HG02588 (cell line): ENCODE measurements around the gene FYCO1.
A peak's percentile ranks its signal among the peaks of the same experiment; 100 is the strongest.

Source experiments
- ATAC-seq: cut with Tn5 transposase; IDR thresholded peaks from one replicate; pipeline ENCODE4 v1.9.1; 2021; ENCODE audit warnings: mild to moderate bottlenecking, moderate library complexity; ENCODE audit not compliant: unreplicated experiment

Gene FYCO1

DNA sequence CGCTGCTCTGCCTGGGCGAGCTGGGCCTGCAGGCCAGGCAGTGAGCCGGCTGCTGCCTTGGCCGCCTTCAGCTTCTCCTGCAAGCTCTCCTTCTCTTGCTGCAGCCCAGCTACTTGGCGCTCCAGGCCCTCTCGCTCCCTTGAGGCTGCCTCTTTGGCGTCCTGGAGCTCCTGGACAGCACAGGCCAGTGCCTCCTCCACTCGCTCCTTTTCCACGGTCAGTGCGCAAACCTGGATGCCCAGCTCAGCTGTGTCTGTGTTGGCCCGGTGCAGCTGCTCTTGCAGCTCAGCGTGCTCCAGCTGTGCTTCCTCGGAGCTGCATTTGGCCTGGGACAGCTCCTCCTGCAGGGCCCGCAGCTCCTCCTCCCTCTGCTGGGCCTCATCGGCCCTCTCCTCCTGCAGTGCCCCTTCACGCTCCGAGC is 29.2 kb downstream of the FYCO1 start:
- no peak for ATAC-seq

DNA sequence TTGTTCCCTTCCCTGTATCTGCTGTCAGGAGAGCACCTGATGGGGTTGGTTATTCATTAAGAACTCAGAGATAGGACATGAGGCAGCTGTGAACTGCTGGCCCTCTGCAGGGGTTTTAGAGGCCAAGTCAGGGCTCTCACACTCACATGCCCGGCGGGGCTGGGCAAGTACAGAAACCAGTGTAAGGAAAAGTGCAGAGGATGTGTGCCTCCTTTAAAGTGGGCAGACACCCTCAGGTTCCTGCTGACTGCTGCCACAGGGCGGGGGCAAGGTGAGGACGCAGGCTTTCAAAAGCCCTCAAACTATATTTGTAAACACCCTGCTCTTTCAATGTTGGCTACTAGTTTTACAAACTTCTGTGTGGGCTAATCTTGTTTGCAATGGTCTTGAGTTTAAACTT is 30.0 kb downstream of the FYCO1 start:
- ATAC-seq, result no peak

DNA sequence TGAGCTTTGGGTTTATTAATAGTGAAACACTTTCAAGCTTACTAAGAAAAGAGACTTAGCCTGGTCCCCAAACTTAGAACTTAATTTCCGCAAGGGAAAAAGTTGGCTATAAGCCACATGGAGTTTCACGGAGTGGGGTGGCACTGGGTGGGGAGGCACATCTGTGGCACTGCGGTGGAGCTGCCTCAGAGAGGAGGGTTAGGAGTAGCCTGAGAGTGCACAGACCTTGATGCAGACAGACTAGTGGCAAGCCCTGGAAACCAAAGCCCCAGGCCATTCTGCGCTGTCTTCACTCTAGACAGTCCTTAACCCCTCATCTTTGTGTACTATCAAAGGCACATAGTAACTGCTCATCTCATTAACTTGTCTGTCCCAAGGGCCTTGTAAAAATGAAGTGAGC is 30.4 kb downstream of the FYCO1 start:
- no peak for ATAC-seq

DNA sequence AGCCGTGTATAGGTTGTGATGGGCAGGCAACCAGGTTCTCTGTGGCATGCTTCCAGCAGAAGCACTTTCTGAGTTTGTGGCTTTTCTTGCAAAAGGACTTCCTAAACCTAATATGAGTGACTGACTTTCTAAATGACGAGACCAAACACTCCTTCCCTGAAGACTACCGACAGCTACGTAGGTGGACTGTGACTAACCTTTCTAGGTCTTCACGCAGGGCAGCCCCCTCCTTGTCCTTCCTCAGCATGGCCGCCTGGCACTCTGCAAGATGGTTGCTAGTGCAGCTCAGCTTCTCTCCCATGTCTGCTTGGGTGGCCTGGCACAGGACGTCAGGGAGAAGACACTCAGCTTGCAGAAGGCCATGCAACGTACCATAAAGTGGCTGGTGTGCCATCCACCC is 31.5 kb downstream of the FYCO1 start:
- ATAC-seq, result peak; percentile 46

DNA sequence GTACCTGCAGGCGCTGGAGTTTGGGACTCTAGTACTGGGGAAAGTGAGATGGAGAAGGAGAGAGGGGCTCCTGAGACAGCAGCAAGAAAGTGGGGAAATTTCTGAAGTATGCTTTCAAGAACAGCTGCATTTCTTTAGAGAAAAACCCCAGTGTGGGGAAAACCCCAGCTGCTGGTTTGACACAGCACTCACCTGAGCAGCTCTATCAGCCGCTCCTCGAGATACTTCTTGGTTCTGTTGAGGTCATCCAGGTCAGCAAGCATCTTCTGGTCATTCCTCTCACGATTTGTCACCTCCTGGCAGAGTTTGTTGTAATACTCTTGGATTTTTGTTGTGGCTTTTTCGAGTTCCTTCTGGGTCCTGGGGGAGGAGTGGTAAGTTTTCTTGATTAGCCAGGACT is 33.6 kb downstream of the FYCO1 start:
- ATAC-seq, result peak; percentile 62

DNA sequence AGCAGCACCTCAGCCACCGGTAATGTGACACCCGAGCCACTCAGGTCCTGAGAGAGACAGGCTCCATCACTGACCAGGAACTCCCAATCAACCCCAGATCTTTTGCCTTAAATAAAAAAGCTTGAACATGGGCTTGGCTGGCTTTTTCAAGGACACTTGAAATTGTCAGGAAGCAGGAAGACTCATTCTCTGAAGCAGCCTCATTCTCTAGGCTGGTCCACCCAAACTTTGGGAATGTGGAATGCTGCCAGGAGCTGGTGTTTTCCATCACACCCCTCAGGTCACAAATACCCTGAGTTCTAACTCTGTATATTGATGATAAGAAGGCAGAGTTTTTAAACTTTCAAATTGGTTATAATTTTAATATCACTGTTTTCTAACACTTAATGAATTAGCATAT is 35.3 kb downstream of the FYCO1 start:
- no peak for ATAC-seq

DNA sequence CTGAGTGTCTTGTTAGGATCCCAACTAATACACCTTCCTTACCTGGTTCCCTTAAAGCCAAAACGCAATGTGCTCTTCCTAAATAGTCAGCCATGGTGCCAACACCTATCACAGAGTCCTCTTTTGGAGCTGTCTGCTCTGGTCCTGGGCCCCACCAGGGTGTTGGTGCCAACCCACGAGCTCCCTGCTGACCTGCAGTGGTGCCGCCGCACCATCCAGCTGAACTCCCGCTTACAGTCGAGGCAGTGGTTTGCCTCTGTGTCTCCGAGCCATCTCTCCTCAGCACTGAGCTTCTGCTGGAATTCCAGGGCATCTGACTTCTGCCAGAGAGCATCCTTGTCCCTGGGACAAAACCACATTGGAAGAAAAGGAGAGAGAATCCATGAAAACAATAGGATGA is 36.4 kb downstream of the FYCO1 start:
- no peak for ATAC-seq

DNA sequence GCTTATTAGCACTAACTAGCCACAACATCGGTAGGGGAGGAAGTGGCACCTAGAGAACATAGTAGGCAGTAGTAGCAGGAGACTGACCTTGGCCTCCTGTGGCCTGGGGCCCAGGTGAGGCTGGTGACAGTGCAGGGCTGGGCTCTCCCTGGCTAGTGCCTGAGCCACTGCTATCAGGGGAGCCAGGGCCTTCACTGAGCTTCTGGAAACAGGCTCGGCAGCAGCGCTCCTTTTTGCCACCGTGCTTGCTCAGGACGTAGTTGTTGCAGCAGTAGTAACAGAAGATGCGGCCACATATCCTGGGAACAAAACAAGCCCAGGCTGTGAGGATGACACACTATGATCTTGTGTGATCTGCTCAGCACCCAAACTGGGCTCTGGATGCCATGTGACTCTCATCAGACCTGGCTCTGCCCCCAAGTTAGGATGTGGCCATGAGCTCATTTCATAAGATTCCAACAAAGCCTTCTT is 37.3 kb downstream of the FYCO1 start:
- no peak for ATAC-seq

DNA sequence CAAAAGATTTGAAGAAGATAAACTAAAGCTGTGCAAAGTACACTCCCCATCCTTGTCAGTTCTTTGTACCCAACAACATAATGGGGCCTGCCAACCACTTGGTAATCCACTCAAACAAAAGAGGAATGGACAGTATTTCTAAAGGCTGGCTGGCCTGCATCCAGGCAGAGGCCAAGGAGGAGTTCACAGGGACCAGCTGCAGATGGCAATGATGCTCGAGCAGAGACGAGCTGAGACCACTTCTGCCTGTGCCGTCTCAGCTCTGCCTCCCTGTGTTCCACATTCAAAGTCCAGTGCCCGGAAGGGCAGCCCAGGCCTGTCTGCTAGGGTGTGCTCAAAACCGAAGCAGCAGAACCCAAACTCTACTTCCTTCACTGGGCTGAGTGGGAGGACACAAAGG is 38.0 kb downstream of the FYCO1 start:
- ATAC-seq, result no peak

DNA sequence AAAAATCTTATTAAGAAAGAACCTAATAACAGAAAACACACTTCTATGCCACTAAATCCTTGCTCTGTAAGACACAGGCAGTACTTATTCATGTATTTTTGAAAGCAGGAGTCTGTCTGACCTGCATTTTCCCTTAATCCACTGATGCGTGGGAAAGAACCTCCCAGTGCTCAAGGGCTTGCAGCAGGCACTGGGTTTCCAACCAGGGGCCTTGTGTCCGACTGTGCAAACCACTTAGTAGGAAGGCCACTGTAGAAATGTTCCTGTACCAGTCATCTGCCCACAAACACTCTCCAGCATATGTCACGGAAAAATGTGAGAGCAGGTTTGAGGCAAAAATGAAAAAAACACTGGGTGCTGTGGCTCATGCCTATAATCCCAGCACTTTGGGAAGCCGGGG is 39.9 kb downstream of the FYCO1 start:
- no peak for ATAC-seq

DNA sequence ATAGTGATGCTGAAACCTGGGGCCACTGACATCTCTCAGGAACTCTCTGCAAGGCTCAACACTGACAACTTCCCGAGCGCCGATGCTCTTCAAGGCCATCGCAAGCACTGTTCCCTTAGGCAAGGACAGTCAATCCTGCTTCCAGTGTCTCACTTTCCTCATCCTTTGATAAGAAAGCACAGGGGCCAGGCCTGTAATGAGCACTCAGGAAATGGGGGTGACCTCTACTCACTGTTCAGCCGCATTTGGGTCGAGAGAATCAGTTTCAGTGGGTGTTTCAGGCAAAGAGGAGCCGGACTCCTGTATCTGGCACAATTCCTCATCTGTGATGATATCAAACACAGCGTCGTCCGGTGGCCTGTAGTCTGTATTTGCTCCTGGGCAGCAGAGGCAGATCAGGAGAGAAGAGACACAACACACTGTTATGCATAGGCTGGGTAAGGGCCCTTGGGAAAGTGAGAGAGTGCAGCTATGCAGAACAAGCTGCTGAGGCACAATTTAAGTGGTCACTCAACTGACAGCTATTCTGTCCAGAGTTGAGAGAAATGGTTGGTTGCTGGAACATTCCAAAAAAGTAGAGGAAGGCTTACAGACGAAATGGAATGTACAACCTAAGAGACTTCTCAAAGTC is 40.5 kb downstream of the FYCO1 start:
- no peak for ATAC-seq

DNA sequence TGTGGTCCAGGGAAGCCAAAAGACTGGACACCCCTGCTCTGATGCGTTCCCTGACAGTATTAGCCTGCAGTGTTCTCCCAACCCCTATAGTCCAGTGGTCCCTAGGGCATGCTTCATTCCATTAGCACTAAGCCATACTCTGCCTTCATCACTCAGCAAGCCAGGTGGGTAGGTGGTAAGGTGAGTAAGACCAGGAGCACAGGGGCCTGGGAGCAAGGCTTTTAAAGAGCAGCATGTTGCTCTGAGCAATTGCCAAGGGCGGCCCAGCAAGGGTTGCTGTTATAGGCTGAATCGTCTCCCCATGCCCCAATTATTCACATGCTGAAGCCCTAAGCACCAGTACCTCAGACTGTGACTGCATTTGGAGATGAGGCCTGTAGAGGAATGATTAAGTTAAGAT is 41.3 kb downstream of the FYCO1 start:
- no peak for ATAC-seq

DNA sequence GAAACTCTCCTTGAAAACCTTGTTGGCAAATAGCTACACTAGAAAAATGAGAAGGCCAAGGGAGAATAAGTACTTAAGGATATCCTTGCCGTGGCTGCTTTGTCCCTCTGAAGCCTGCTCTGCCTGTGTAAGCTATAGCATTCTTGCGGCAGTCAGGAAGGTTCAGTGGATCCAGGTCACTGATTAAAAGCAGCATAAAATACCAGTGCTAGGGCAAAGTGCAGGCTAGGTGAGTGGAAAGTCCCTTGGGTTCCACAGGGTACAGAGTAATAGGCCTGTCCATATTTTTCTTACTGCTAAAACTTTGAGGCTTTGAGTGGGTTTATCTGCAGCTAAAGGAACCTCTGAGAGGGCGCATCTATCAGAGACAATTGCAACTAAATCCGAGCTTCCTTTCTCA is 42.1 kb downstream of the FYCO1 start:
- ATAC-seq, result no peak

DNA sequence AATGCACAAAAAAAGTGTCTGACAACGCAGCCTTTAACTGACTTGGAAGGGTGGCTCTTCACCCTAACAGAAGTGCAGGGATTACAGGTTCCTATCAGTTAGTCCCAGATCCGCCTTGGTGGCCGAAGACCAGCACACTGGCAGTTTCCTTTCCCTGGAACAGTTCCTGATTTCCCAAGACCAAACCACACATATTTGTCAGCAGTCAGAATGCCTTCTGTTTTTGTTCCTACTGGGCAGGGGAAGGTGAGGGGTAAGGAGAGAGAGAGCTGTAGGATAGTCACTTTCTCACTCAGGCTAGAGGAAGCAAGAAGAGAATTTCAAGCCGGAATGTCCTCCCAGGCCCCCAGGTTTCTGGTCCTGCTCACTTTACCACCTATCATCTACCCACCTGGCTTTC is 43.2 kb downstream of the FYCO1 start:
- ATAC-seq, result no peak

DNA sequence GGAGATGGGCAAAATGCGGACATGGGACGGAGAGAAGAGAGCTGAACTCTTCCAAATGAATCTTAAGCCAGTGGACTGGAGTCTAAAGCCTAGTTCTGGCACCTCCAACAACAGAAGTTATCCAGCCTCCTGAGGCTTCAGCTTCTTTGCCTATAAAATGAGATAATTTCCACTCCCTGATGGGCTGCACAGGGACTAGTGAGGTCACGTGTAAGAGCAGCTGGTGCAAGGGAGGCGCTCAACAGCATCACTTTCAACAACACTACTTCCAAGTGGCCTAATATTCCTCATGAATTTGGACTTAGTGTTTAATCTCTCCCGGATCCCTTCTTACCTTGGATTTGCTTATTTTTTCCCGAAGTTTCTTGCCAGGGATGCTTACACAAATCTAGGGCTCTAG is 43.7 kb downstream of the FYCO1 start:
- no peak for ATAC-seq

DNA sequence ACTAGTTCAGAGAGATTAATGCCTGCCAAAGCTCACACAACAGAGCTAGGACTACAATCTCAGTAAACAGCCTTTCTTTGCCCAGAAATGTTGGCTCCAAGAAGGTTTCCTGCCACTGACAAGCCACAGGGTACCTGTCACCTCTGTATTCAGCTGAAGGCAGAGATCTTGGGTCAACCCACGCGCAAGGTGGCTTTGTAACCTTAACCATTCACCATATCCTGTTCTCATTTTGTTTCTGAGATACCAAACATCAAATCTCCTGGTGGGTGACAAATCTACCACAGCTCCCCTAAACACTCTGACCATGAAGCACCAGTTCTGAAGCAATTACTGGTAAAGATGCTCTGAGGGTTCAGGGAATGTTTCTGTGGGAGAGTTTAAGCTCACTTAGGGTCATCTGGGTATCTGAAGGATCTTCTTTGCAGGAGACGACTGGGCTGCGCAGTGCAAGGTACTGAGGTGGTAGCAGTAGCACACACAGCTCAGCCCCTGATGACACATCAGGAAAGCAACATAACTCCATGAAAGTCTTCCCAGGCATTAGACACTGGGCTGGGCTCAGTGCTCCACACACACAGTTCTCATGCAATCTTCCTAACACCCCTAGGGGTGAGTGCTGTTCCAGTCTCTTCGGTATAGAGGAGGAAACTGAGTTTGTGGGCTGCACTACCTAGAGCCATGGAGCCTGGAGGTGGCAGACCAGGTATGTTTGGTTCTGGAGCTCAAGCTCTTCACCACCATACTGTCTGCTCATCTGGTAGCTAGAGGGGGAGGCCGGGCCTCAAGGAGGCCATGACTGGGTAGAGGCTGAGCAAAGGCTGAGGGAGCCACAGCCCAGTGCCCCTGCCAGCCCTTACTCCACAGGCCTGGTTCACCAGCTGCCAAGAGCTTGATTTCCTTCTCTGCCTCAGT is 44.7 kb downstream of the FYCO1 start:
- ATAC-seq, result no peak

DNA sequence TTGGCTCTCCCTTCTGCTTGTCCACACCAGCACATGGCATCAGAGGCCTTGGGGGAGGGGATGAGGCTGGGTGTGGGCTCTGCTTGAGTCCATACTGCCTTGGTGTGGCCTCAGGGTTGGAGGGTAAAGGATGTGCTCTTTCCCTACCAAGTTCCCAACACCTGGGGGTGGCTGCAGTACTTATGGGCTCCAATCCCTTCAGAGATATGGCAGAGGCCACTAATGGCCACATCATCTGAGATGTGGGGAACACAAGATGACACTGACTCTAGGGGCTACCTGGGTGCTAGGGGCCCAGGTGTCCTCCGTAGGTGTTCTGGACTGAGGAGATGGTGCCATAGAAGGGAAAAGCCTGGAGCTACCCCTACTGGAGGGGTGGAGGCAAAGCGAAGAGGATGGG is 45.5 kb downstream of the FYCO1 start:
- ATAC-seq, result no peak

DNA sequence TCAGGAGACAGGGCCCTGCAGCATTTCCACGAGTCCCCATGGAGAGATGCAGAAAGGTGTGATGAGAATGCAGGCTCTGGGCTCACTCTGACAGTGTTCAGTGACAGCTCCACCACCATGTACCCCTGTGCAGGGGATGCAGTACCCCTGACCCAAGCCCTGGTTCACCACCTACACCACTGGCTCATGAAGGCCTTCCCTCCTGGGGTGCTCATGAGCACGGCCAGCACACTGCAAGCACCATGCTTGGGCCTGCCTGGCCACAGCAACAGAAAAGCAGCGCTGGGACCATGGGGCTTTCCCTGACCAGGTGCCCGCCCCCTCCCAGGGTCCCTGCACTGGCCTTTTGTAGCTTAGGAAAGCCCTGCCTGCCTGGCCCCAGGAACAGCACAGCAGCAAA is 46.2 kb downstream of the FYCO1 start:
- no peak for ATAC-seq

DNA sequence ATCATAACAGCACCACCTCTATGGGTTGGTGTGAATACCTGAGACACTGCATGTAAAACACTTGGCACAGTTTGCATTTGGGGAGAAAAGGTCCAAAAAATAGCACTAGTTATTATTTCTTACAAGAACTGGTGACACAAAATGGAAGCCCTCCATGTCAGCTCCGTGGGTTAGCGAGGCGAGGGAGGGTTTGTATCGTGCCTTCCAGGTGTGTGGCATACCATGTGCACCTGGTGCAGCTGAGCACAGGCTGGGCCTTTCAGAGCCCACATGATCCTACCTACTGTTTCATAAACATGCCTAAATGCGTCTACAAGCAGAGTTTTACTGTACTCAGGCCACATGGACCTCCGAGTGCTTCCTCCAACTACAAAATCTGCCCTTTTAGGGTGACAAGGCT is 46.7 kb downstream of the FYCO1 start:
- no peak for ATAC-seq

DNA sequence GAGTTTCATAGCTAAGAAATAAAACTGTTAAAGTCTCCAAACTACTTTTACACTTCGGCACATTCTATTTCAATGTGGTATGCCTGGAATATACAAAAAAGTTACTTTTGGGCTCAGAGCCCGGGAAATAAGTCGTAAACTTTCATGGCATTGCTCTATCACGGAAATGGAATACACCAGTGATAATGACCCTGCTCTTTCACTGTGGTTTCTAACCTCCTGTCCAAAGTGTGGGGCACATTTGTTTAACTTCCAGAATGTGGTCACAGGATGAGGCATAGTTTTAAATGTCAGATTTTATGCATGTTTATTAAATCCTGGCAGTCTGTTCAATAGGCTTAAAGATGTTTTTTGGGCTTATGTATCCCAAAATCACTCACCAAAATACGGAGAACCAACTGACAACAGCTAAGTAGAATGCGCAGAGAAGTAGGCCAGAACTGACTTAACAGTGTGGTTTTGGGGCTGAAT is 47.3 kb downstream of the FYCO1 start:
- no peak for ATAC-seq

DNA sequence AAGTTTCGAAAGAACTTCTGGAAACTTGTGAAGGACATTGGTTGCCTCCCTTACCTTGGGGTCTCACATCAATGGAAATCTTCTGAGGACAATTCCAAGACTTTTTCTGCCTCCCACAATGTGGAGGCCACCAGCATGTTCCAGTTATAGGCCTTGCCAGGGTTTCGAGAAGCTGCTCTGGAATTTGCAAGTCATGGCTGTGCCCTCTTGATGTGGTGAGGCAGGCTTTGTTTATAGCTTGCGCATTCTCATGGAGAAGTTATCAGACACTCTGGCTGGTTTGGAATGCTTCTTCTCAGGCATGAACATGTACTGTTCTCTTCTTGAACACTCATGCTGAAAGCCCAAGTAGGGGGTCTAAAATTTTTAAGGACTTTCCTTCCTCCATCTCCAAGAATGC is 48.3 kb downstream of the FYCO1 start:
- ATAC-seq, result no peak

DNA sequence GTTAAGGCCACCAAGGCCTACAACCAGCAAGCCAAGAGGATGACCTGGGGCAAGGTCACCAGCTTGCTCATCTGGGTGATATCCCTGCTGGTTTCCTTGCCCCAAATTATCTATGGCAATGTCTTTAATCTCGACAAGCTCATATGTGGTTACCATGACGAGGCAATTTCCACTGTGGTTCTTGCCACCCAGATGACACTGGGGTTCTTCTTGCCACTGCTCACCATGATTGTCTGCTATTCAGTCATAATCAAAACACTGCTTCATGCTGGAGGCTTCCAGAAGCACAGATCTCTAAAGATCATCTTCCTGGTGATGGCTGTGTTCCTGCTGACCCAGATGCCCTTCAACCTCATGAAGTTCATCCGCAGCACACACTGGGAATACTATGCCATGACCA is 48.7 kb downstream of the FYCO1 start:
- no peak for ATAC-seq
